Stimulated activated CD8-positive, alpha-beta memory T cell treated with anti-CD3 and anti-CD28 coated beads, Interleukin-7, amount 100 ng/mL, for 48 hours (primary cell): ENCODE data around the gene ANXA11.
"Not testable (repeated sequence)": the region's sequence is repeated elsewhere in the genome, so short reads cannot be mapped to it uniquely, and the experiment has no call there.

ENCODE experiments used
- DNase-seq, 2 donors: peaks; one replicate each; pipeline ENCODE4 v3.0.0-alpha.2; 2020; ENCODE audit warnings: low read depth in 1 of 2; ENCODE audit errors: extremely low read depth in 1 of 2

Gene ANXA11

DNA sequence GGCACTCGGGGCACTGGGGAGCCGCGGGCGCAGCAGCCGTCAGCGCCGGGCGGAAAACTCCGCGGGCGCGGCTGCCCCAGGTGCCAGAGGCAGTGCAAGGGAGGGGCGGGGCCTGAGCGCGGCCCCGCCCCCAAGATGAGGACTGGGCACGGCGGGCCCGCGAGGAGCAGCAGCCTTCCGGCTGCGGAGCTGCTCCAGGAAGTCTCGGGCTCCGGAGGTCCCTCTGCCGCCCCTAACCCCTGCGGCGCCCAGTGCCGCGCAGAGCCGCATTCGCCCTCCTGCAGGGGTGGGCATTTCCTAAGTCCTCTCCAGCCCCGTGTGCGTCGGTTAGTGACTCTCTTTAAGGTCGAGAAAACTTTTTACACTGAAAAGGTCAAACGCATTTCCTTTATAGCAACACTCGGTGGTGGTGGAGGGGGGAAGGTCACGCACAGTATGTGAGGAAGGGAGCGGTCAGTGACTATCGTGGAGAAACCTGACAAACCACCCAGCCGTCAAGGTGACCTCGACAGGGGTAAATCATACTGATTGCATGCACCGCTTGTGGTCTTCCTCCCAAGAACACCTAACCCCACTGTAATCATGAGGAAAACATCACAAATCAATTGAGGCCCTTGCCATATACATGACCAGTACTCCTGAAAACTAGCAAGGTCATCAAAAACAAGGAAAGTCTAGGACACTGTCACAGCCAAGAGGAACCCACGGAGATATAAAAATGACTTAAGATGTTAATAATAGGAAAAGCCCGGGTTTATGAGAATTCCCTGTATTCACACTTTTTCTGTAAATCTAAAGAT lies at the start of gene ANXA11:
Gene ANXA11, minus strand, starts transcription at position 61 of the 800 bp plus-strand sequence. CDS start 32,676 bp downstream, outside the sequence.
- peak; percentile 64 to 69 for DNase-seq

DNA sequence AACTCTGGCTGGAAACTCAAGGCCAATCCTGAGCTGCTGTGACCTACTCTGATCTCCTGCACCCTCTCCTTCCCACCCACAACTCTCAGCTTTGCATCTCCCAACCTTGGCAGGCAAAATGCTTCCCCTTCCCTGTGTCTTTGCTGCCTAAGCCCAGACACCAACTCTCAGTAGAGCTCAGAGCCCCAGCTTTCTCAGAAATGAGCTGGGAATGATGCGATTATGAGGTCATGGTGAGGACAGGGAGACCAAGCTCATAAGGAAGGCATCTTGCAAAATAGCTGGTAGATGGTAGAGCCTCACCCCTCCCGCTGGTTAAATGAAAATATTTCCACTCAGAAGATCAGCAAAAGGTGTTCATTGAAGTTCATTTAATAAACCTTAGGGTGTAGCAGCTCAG lies 49.4 kb upstream of the ANXA11 start:
- not testable (repeated sequence) for DNase-seq

DNA sequence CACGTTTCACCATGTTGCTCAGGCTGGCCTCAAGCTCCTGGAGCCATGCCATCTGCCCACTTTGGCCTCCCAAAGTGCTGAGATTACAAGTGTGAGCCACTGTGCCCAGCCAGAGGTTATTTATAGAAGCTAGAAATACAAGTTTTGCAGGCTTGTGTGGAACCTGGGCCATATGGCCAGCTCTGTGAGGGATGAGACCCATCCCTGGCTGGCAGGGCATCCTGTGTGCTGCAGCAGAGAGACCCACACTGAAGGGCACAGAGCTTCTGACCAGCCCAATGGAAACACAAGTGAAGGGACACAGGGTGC lies 48.6 kb upstream of the ANXA11 start:
- not testable (repeated sequence) for DNase-seq

DNA sequence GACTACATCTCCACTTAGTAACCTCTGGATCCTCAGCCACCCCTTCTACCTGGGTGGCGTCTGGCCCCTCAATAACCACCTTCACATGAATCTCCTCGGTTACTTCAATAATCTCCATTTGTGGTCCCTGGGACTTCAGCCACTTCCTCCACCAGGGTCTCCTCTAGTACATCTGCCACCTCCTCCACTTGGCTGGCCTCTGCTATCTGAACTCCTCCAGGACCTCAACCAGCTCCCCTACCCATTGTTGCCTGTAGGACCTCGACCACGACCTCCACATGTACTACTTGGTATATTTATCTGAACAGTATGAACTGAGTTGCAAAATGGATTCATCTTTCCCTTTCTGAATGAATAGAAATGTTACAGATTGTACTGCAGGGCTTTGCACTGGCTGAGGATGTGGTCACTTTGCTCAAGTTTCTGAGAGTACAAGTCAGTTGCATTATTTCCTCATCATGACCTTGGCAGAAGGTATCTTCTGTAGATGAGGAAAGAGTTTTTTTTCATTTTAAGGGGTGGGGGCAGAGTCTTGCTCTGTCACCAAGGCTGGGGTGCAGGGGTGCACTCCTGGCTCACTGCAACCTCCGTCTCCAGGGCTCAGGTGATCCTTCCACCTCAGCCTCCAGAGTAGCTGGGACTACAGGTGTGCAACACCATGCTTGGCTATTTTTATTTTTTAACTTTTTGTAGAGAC lies 48.1 kb upstream of the ANXA11 start:
- DNase-seq: no peak

DNA sequence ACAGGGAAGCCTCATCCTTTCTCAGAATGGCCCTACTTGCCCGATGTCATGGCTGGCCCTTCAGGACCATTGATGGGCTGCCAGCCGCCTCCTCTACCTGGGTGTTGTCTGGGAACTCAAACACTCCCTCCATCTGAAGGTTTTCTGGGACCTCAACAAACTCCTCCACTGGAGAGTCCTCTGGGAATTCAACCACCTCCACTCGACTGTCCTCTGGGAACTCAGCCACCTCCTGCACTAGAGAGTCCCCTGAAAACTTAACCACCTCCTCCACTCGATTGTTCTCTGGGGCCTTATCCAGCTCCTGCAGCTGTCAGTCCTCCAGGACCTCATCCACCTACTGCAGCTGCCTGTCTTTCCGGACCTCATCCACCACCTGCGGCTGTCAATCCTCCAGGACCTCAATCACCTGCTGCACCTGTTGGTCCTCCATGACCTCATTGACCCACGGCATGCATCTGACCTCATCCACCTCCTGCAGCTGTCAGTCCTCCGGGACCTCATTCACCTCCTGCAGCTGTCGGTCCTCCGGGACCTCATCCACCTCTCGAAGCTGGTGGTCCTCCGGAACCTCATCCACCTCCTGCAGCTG lies 47.1 kb upstream of the ANXA11 start:
- DNase-seq: no peak

DNA sequence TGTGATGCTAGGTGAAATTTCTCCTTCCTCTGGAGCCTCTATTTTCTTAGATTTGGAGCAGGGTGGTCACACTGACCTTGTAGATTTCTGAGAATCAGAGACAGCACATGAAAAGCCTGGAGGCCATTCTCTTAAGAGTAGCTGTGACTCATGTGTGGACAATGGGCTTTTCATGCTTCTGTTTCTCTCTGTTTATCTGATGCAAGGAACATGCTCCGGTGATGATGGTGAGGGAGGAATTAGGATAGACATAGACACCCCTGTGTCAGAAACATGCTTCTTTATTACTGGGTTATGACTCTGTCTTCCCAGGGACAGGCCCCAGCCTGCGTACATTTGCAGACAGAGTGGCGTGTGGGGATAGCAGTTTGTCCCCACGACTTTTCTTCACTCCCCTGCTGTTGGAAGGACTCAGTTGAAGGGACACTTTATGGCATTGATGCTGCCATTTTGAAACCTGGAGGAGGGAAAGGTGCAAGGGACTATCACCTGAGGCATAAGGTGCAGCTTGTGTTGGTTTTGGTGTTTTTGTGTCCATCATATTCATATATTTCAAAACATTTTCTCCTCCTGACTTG lies 46.5 kb upstream of the ANXA11 start:
- not testable (repeated sequence) for DNase-seq

DNA sequence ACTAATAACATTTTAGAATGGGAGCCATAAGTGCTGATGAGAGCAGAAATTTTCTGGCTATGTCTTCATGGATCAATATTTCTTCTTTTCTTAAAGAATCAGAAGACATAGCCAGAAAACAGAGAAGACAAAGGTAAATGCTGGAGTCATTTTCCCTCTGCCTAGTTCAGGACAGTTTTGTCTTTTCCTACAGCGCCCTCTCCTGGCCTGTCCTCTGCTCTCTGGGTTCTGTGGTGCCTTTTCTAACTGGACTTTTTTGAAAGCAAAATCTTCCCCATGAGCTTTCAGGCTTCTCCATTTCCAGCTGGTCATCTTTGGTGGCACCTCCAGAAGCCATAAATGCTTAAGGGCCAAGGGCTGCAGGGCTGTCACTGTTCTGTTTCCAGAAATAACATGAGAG lies 45.1 kb upstream of the ANXA11 start:
- not testable (repeated sequence) for DNase-seq

DNA sequence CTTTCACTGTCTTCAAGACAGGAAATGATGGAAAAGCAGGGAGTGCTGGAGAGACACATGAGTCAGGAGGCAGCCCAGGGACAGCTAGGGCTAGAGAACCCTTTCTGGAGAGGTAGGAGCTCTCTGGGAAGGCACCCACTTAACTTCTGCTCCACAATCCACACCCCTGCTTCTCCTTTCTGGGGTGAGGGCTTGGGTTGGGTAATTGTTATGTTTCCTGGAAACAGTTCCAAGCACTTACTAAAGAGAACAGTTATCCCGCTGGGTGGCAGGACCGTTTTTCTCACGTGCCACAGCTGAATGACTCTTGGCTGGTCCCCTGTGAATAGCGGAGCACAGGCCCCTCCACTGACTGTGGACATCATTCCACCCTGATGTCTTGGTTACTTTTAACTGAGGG lies 44.6 kb upstream of the ANXA11 start:
- DNase-seq: not testable (repeated sequence)

DNA sequence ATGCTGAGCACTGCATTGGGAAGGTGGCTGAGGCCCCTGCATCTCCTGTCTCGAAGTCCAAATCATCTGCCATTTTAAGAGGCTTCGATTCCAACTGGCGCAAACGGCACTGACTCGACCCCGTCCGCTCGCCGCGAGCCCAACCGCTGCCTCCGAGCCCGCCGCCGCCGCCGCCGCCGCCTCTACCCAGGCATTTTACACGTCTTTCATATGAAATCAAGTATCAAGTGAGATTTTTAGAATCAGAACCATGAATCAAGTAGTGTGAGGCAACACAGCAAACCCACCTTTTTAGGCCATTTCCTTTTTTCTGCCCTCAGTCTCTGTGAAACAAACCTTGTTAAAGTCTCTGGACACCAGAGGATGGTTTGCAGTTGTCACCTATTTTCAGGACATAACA lies 42.3 kb upstream of the ANXA11 start:
- not testable (repeated sequence) for DNase-seq

DNA sequence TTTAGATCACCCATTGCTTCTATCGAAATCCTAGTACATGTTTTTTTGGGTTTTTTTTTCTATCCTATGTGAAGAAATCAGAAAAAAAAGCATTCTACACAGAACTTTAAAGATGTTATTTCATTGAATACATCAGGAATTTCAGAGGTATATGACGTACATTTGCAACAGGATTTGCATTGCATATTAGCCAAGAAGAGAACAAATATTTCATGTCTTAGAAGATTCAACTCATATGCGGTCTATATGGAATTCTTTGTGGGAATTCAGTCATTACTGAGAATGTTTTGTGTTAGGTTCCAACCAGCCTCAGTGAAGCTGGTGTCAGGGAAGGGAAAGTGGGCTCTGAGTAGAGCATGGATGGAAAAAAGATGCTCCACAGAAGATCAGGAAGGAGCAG lies 39.0 kb upstream of the ANXA11 start:
- DNase-seq: not testable (repeated sequence)

DNA sequence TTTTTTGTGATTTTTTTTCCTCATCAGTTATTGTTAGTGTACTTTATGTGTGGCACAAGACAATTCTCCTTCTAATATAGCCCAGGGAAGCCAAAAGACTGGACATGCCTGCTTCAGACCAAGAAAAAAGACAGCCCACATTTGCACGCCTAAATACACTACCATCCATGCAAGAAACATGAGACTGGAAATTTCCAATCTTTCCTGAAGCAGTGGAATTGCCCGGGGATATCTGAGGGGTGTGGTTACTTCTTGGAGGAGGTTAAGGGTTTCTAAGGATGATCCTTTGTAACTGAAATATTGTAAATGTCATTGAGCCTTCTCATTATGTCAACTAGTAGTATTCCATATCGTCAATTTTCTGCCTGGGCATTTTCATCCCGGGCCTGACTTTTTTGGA lies 37.0 kb upstream of the ANXA11 start:
- not testable (repeated sequence) for DNase-seq

DNA sequence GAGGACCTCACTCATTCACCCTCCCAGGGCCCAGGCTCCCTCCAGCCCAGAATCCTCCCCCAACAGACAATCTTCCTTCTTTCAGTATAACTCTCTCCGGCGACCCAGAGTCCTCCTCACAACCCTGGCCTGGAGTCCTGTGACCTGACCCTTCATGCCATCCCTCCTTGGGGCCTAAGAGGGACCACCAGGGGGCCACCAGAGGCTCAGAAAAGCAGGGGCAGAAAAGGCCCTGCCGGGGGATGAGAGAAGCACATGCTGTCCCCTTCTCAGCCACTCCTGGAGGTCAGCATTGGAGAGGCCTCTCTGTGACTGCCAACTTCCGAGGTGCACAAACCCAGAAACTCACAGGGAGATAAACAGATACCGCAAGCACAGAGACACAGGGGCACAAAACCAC lies 31.1 kb upstream of the ANXA11 start:
- DNase-seq: not testable (repeated sequence)

DNA sequence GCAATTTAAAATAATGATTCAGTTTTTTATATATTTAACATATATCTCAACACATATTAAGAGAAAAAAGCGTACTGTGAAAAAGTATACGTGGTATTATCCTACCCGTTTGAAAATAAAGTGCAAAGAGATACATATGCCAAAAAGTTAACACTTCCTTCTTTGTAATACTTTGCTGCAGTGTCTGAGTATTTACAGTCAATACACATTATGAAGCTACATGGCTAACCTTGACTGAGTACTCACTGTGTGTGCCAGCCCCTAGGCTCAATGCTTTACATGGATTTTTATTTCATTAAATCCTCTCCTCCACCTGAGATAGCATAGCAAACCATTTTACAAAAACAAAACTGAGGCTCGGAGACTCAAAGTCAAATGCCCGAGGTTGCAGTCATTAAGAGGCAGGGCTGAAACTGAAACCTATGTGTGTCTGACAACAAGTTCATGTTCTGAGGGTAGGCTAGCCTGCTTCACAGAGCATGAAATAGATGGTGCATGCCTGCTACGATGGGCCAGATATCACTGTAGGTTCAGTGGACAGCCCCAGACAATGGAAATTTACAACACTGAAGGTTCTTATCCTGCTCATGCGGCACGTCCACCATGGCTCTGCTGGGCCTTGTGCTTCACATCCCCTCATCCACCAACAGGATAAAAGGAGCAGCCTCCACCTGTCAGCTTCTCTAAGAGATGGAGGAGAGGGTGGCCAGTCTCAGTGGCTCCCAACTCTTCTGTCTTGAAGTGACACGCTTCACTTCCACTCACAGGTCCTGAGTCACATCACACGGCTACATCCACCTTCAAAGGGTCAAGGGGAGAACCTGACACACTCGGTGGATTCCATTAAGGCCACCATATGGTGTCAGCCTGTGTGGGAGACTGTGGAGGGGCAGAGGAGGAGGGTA lies 29.2 kb upstream of the ANXA11 start:
- not testable (repeated sequence) for DNase-seq

DNA sequence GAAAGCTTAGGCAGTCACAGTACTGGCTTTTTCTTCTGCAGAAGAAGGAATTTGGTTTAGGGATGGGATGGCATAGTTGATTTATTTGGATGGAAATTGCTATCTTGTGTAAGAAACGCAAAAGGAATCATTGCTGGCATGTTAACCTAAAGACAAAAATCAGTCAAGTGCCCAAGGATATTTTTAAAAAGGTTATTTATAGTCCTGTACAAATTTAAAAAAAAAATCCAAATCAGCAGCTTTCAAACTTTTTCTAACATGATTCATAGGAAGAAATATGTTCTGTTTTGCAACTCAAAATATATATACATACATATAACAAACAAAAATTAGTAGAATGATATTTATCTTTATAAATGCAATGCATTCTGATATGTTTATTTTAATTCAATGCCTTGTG lies 28.5 kb upstream of the ANXA11 start:
- not testable (repeated sequence) for DNase-seq

DNA sequence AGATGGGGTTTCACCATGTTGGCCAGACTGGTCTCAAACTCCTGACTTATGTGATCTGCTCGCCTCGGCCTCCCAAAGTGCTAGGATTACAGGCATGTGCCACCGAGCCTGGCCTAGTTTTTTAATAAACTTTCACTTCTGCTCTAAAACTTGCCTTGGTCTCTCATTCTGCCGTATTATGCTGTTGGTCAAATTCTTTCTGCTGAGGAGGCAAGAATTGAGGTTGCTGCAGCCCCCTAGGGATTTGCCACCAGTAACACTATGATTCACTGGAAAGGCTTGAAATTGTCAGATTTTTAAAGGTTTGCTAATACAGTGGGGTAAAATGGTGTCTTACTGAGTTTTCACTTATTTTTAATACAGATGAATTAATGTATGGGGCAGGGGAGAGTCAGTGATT lies 21.4 kb upstream of the ANXA11 start:
- DNase-seq: not testable (repeated sequence)

DNA sequence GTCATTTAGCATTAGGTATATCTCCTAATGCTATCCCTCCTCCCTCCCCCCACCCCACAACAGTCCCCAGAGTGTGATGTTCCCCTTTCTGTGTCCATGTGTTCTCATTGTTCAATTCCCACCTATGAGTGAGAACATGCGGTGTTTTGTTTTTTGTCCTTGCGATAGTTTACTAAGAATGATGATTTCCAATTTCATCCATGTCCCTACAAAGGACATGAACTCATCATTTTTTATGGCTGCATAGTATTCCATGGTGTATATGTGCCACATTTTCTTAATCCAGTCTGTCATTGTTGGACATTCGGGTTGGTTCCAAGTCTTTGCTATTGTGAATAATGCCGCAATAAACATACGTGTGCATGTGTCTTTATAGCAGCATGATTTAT lies 17.7 kb upstream of the ANXA11 start:
- not testable (repeated sequence) for DNase-seq

DNA sequence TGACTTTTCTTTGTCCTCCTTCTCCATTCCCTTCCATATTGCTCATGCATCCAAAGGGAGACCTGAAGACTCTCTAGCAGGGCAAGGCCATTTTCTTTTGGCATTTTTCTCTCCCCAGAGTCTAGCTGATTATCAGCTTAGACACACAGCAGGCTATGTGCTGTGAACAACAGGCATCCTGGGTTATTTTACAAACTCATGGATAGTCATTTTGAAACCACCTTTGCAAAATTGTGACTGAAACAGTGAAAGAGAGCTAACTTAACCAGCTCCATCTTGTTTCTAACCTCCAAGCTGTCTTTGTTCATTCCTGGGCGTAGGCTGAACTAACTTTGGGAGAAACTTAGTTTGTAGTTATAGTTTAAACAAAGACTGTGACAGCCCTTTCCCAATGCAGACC lies 13.5 kb upstream of the ANXA11 start:
- DNase-seq: not testable (repeated sequence)

DNA sequence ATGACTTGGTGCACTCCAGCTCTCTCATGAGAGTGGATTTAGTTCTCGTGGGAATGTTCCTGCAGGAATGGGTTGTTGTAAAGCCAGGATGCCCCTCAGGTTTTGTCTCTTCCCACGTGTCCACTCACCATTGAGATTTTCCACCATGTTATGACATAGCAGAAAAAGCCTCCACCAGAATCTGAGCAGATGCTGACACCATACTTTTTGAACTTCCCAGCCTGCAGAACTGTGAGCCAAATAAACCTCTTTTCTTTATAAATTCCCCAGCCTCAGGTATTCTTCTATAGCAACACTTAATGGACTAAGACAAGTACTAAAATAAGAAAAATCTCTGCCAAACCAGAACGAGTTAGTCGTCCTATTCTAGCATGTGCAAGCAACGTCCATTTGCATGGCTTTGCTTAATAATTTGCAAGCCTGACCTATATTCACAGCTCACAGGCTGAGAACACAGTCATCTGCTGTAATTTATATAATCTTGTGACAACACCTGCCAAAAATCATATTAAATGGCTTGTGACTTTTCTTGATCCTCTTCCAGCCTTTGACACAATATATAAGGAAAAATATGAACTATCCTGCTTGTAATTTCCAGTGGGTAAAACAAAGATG lies 9.1 kb upstream of the ANXA11 start:
- DNase-seq: not testable (repeated sequence)

DNA sequence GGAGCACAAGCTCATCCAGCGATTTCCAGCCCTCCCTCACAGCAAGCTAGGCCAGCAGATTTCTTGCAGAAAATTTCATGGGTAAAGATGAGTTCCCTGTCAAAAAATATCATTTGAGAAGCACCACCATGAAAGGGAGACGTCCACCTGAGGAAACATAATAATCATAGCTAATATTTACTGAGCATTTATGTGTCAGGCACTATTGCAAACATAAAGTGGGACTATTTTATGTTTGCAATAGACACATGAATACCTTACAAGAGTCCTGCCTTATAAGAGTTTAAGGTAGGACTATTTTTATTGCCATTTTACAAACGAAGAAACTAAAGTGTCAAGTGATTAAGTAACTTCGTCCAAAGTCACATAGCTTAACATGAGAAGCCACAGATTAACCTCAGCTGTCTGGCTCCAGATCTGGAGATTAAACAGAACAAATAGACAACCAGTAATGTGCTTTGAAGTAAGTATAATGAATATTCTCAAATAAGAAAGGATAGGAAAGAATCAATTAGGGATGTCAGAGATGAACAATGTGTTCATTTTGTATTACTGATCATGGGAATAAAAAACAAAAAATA lies 7.3 kb upstream of the ANXA11 start:
- DNase-seq: not testable (repeated sequence)

DNA sequence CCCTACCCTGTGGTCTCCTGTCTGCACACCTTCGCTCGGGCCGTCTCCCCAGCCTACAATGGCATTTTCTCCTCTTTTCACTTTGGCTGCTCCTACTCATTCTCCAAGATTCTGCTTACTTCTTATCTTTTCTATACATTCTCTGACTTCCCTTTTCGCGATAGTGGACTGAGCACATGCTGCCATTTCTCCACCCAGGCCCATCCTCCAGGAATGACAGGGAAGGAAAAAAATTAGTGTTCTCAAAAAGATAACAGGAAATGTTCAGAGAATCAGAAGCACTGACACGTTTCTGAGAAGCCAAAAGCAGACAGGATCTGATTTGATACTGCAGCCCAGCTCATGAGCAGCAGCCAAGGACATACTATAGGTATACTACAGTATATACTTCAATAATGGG lies 6.4 kb upstream of the ANXA11 start:
- DNase-seq: no peak
